OCI-LY3 (cell line): ENCODE results near the gene TTC22.

Experiments used
- EZH2phosphoT487 ChIP-seq: fragments of 200-600 bp; shearing (Covaris generic); IDR thresholded peaks from 2 replicates; pipeline ENCODE4 v1.6.1; 2018; ENCODE audit warnings: antibody characterized with exemption, mixed run types, low read depth
- TF ChIP-seq, protein P1 (sequence below): fragments of 200-600, 300-600 bp; sonication (generic); IDR thresholded peaks from 2 replicates; pipeline ENCODE4 v1.5.1; 2014; ENCODE audit warnings: antibody characterized with exemption, low read length, low read depth

GRCh38 chr1:54788459-54788858 lies 12.7 kb downstream of the TTC22 start:
- TF ChIP-seq, protein P1, sequence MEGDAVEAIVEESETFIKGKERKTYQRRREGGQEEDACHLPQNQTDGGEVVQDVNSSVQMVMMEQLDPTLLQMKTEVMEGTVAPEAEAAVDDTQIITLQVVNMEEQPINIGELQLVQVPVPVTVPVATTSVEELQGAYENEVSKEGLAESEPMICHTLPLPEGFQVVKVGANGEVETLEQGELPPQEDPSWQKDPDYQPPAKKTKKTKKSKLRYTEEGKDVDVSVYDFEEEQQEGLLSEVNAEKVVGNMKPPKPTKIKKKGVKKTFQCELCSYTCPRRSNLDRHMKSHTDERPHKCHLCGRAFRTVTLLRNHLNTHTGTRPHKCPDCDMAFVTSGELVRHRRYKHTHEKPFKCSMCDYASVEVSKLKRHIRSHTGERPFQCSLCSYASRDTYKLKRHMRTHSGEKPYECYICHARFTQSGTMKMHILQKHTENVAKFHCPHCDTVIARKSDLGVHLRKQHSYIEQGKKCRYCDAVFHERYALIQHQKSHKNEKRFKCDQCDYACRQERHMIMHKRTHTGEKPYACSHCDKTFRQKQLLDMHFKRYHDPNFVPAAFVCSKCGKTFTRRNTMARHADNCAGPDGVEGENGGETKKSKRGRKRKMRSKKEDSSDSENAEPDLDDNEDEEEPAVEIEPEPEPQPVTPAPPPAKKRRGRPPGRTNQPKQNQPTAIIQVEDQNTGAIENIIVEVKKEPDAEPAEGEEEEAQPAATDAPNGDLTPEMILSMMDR: no peak
- no peak for TF ChIP-seq EZH2phosphoT487
